CD4-positive, alpha-beta memory T cell (primary cell): ENCODE results near the gene PLA2G2F. TPM values are rescaled to one million over a fixed set of nuclear protein-coding genes. Genes with fewer than 3 reads are reported as not detected.

Experiments used
- CTCF ChIA-PET: fragments of 350-600 bp; sonication (Branson Sonifier 250); formaldehyde crosslinking; loops from one replicate; lab custom pipeline; 2021; ENCODE audit warnings: inconsistent platforms; ENCODE audit not compliant: partially characterized antibody; lab: Charles Lee
- POLR2A ChIA-PET: fragments of 350-600 bp; sonication (Branson Sonifier 250); formaldehyde crosslinking; loops from one replicate; lab custom pipeline; 2021; ENCODE audit not compliant: partially characterized antibody; lab: Charles Lee
- DNase-seq, 5 donors: peaks; one replicate each; pipeline versions ENCODE4 v3.0.0 to v3.0.0-alpha.2; 2020 to 2022; ENCODE audit warnings: mixed read lengths in 1 of 5
- H3K27ac ChIP-seq: one replicate; pipeline ENCODE4 v1.7.0; 2013; ENCODE audit warnings: low read depth, low read length
- H3K27me3 ChIP-seq: 2 replicates; pipeline ENCODE4 v1.7.0; 2013; ENCODE audit warnings: mild to moderate bottlenecking, low read length, moderate library complexity; ENCODE audit not compliant: insufficient read depth
- H3K36me3 ChIP-seq: 2 replicates; pipeline ENCODE4 v1.7.0; 2013; ENCODE audit warnings: mild to moderate bottlenecking, low read length, moderate library complexity; ENCODE audit not compliant: insufficient read depth
- H3K4me1 ChIP-seq: 2 replicates; pipeline ENCODE4 v1.7.0; 2013; ENCODE audit warnings: mild to moderate bottlenecking, low read length, moderate library complexity; ENCODE audit not compliant: insufficient read depth
- H3K4me3 ChIP-seq, 2 donors: one replicate each; pipeline ENCODE4 v1.7.0; 2013; ENCODE audit warnings: low read length in 2 of 2, mild to moderate bottlenecking in 1 of 2
- H3K9me3 ChIP-seq, 2 donors: one replicate each; pipeline ENCODE4 v1.7.0; 2013; ENCODE audit warnings: low read length in 2 of 2, control low read depth in 1 of 2; ENCODE audit not compliant: control insufficient read depth in 1 of 2
- H3K27ac Mint-ChIP-seq, 7 donors: one replicate each; pipeline ENCODE4 v1.8.0; 2020 to 2021; ENCODE audit warnings: mixed read lengths in 7 of 7, mild to moderate bottlenecking in 6 of 7, inconsistent platforms in 3 of 7, moderate library complexity in 3 of 7
- H3K27me3 Mint-ChIP-seq, 2 donors: one replicate each; pipeline ENCODE4 v1.8.0; 2020 to 2021; ENCODE audit warnings: mixed read lengths in 2 of 2
- H3K36me3 Mint-ChIP-seq, 2 donors: one replicate each; pipeline ENCODE4 v1.8.0; 2020 to 2021; ENCODE audit warnings: mixed read lengths in 2 of 2, inconsistent platforms in 1 of 2, mild to moderate bottlenecking in 1 of 2
- H3K4me1 Mint-ChIP-seq, 4 donors: one replicate each; pipeline ENCODE4 v1.8.0; 2020 to 2021; ENCODE audit warnings: mixed read lengths in 4 of 4, mild to moderate bottlenecking in 1 of 4
- H3K4me3 Mint-ChIP-seq, 8 donors: one replicate each; pipeline ENCODE4 v1.8.0; 2020 to 2021; ENCODE audit warnings: mixed read lengths in 8 of 8, mild to moderate bottlenecking in 7 of 8, moderate library complexity in 6 of 8, inconsistent platforms in 3 of 8
- H3K9me3 Mint-ChIP-seq, 8 donors: one replicate each; pipeline ENCODE4 v1.8.0; 2020 to 2021; ENCODE audit warnings: mixed read lengths in 8 of 8, mild to moderate bottlenecking in 5 of 8, inconsistent platforms in 3 of 8, moderate library complexity in 1 of 8
- intact Hi-C: fragments of 100-400 bp; cut with micrococcal nuclease; formaldehyde crosslinking; loops from one replicate; pipeline ENCODE4 v1.15.1; 2023
- polyA plus RNA-seq, 2 donors: library from polyadenylated mRNA; unstranded; fragments of 300-500 nt; fragmentation: Illumina TruSeq; gene quantifications; one replicate each; pipeline ENCODE4 v1.2.3, GENCODE V29; 2021
- total RNA-seq, 2 experiments: library from RNA; stranded (reverse); gene quantifications; one replicate each; pipeline ENCODE4 v1.2.3, GENCODE V29; 2021

The PLA2G2F gene
- total and polyA plus RNA-seq, 4 experiments from 2014 or later, result not detected

DNA sequence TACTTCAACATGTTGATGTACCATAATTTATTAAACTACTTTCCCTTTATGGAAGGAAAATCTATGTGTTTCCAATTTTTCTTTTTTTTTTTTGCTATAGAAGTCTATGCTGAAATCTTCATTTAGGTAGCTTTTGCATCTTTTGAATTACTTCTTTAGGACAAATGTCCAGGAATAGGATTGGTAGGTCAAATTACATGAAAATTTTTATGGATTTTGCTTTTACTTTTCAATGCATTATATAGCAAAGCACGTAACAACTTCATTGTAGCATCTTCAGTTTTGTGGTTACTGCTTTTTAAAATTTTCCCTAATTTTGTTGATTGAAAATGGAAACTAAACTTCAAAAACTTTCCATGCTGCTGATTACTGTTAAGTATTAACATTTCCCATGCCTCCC, 59.2 kb downstream of the PLA2G2F start:
- Mint-ChIP-seq H3K4me1 (peaks cover 0 to 7% (median 2%) of the 10 kb centered on the region in 4 donors), H3K4me3 (no peak overlapping the region), H3K9me3 (no peaks in the 10 kb centered on the region), H3K36me3 (no peaks in the 10 kb centered on the region), H3K27me3 (peaks cover 3 to 5% of the 10 kb centered on the region in 2 donors), H3K27ac (no peak overlapping the region)
- ChIA-PET POLR2A (no interaction called here), CTCF (interaction anchor here (5.5 kb wide), 1 partner anchor 46 kb away, joined by 33 read pairs; no protein-coding TSS in a partner anchor)
- Histone ChIP-seq H3K4me3 (no peak overlapping the region), H3K9me3 (no peaks in the 10 kb centered on the region), H3K4me1 (peaks cover 3% of the 10 kb centered on the region), H3K36me3 (no peaks in the 10 kb centered on the region), H3K27me3 (no peaks in the 10 kb centered on the region), H3K27ac (no peak overlapping the region)
- intact Hi-C loops, result no loop called here
- DNase-seq, result no peak

DNA sequence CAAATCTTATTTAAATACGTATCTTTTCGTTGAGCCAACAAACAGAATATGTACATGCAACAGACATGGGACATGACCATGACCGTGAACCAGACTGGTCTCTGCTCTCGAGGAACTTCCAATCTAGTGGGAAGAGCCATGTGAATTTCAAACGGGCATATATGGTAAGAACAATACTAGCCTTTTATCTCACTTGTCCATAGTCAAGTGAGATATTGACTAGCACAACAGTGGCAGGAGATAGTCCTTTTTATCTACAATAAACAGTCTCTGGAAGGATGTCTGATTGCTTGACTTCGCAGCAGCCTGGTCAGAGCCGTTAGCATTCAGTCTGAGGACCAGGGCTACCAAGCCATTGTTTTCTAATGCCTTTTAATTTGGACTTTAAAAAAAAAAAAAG, 59.8 kb downstream of the PLA2G2F start:
- H3K27me3 ChIP-seq, result no peaks in the 10 kb centered on the region
- no peak overlapping the region for H3K27ac Mint-ChIP-seq
- POLR2A ChIA-PET, result no interaction called here
- DNase-seq, result no peak
- CTCF ChIA-PET, result no interaction called here
- no peak overlapping the region for H3K4me3 ChIP-seq
- intact Hi-C loops, result no loop called here
- H3K36me3 ChIP-seq, result no peaks in the 10 kb centered on the region
- H3K4me3 Mint-ChIP-seq, result no peak overlapping the region
- peaks cover 4 to 10% of the 10 kb centered on the region in 2 donors for H3K27me3 Mint-ChIP-seq
- no peaks in the 10 kb centered on the region for H3K36me3 Mint-ChIP-seq
- no peaks in the 10 kb centered on the region for H3K9me3 ChIP-seq
- H3K27ac ChIP-seq, result no peak overlapping the region
- H3K9me3 Mint-ChIP-seq, result no peaks in the 10 kb centered on the region
- peaks cover 0 to 7% (median 2%) of the 10 kb centered on the region in 4 donors for H3K4me1 Mint-ChIP-seq
- peaks cover 3% of the 10 kb centered on the region for H3K4me1 ChIP-seq

DNA sequence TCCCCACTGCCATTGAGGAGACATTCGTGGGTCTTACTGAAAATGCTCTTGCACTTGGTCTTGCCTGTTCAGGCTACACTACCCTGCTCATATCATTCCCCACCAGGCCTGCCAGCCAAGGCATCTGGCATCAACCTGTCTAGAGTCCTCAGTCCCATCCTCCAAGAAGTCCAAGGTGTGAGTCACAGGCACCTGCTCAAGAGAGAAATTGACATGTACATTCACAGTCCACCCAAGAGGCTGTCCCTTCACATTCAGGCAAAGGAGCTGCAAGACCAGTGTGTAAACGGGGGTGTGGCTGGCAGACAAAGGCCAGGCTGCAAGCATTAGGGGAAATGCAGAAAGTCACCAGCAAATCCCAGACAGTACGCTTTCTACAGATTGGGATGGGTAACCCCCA, 60.3 kb downstream of the PLA2G2F start:
- Histone ChIP-seq H3K27ac (no peak overlapping the region), H3K4me3 (no peak overlapping the region), H3K36me3 (no peaks in the 10 kb centered on the region), H3K9me3 (no peaks in the 10 kb centered on the region), H3K4me1 (peaks cover 3% of the 10 kb centered on the region), H3K27me3 (no peaks in the 10 kb centered on the region)
- intact Hi-C loops, result no loop called here
- H3K36me3 Mint-ChIP-seq, result no peaks in the 10 kb centered on the region
- H3K4me3 Mint-ChIP-seq, result no peak overlapping the region
- H3K27ac Mint-ChIP-seq, result no peak overlapping the region
- H3K27me3 Mint-ChIP-seq, result peaks cover 4 to 11% of the 10 kb centered on the region in 2 donors
- CTCF ChIA-PET, result interaction anchor here (4.1 kb wide), 1 partner anchor 13 kb away, joined by 16 read pairs; no protein-coding TSS in a partner anchor
- H3K4me1 Mint-ChIP-seq, result peaks cover 0 to 7% (median 2%) of the 10 kb centered on the region in 4 donors
- DNase-seq, result no peak
- POLR2A ChIA-PET, result no interaction called here
- H3K9me3 Mint-ChIP-seq, result no peaks in the 10 kb centered on the region

DNA sequence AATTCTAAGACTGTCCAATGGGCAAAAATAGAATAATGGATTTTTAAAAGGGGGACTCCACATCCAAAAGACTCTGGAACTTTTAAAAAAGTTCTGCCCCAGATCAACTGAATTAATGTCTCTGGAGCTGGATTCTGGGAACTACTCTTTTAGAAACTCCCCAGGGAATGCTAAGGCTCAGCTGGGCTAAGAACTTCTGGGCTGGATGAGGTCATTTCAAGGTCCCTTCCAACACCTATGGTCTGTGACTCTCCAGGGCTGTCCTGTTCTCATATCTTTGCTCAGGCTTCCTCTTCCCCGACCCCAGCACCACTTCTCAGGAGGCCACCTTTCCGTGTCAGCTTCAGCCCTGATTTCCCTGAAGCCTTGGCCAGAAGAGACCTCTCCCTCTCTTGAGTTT, 60.7 kb downstream of the PLA2G2F start:
- H3K27ac ChIP-seq, result no peak overlapping the region
- Mint-ChIP-seq H3K27ac (no peak overlapping the region), H3K4me3 (no peak overlapping the region), H3K27me3 (peaks cover 4 to 11% of the 10 kb centered on the region in 2 donors), H3K36me3 (no peaks in the 10 kb centered on the region), H3K4me1 (peaks cover 0 to 6% (median 2%) of the 10 kb centered on the region in 4 donors), H3K9me3 (no peaks in the 10 kb centered on the region)
- no peaks in the 10 kb centered on the region for H3K36me3 ChIP-seq
- ChIA-PET CTCF (interaction anchor here (4.1 kb wide), 1 partner anchor 13 kb away, joined by 16 read pairs; no protein-coding TSS in a partner anchor), POLR2A (no interaction called here)
- intact Hi-C loops, result no loop called here
- no peaks in the 10 kb centered on the region for H3K9me3 ChIP-seq
- DNase-seq, result no peak
- no peaks in the 10 kb centered on the region for H3K27me3 ChIP-seq
- peaks cover 3% of the 10 kb centered on the region for H3K4me1 ChIP-seq
- no peak overlapping the region for H3K4me3 ChIP-seq

Other genes starting within 250 kb of the PLA2G2F start
- not detected for gene PLA2G2E, start 215.7 kb upstream of the PLA2G2F start, total RNA-seq
- not detected for gene PLA2G2E, start 215.7 kb upstream of the PLA2G2F start, polyA plus RNA-seq
- gene PLA2G2A, start 159.7 kb upstream of the PLA2G2F start, total RNA-seq, result not detected
- not detected for gene PLA2G2A, start 159.7 kb upstream of the PLA2G2F start, polyA plus RNA-seq
- not detected for gene PLA2G5, start 69.1 kb upstream of the PLA2G2F start, total RNA-seq
- gene PLA2G5, start 69.1 kb upstream of the PLA2G2F start, polyA plus RNA-seq, result not detected
- not detected for gene PLA2G2D, start 19.8 kb upstream of the PLA2G2F start, total RNA-seq
- under 1 TPM in 1 of 2 donors, not detected in 1; 0.29 TPM for gene PLA2G2D, start 19.8 kb upstream of the PLA2G2F start, polyA plus RNA-seq
- under 1 TPM; 0.06 to 0.08 TPM for gene UBXN10, start 46.8 kb downstream of the PLA2G2F start, total RNA-seq
- gene UBXN10, start 46.8 kb downstream of the PLA2G2F start, polyA plus RNA-seq, result under 1 TPM; 0.69 to 0.78 TPM
- not detected for gene PLA2G2C, start 47.2 kb downstream of the PLA2G2F start, total RNA-seq
- gene PLA2G2C, start 47.2 kb downstream of the PLA2G2F start, polyA plus RNA-seq, result not detected
- gene VWA5B1, start 151.6 kb downstream of the PLA2G2F start, total RNA-seq, result under 1 TPM in 1 of 2 experiments, not detected in 1; 0.17 TPM
- under 1 TPM in 1 of 2 donors, not detected in 1; 0.11 TPM for gene VWA5B1, start 151.6 kb downstream of the PLA2G2F start, polyA plus RNA-seq